Measurements from ENCODE around the gene MADD. TPM values are rescaled to one million over a fixed set of nuclear protein-coding genes. Genes with fewer than 3 reads are reported as not detected.

MADD gene
- total and polyA plus RNA-seq, 10 of the 15 experiments (the other 5 are each of a cell fraction or from before 2014, with no cell fraction given) = 0.47 to 35.4 (median 17.6) TPM

GRCh38 chr11:47375020-47375419 is 105.1 kb downstream of the MADD start:
- Histone ChIP-seq H3K9me3 (replicated peaks; ENCODE audit: control insufficient read depth, insufficient read depth, low read length) (no peaks in the 10 kb centered on the region), H3K9ac (ENCODE audit: control insufficient read depth, insufficient read depth, low read length) (no peak overlapping the region; the same call in 1 of the 2 replicates), H3K4me3 (no peak overlapping the region; the same call in 1 of the 2 replicates), H2AFZ (ENCODE audit: control insufficient read depth, low read depth, low read length) (no peak overlapping the region), H3K27ac (ENCODE audit: control insufficient read depth, insufficient read depth) (no peak overlapping the region), H3K4me2 (ENCODE audit: control insufficient read depth, insufficient read depth) (no peak overlapping the region), H3K27me3 (replicated peaks in 1 of 2; ENCODE audit: control insufficient read depth in 2 of 2, insufficient read depth in 2 of 2, low read length in 1 of 2) (no peaks in the 10 kb centered on the region), H3K36me3 (ENCODE audit: control insufficient read depth in 2 of 2, insufficient read depth in 2 of 2, low read length in 1 of 2) (peaks cover 2 to 5% of the 10 kb centered on the region in 2 experiments; a peak in 3 of 4 replicates), H4K20me1 (ENCODE audit: control insufficient read depth, insufficient read depth) (no peaks in the 10 kb centered on the region), H3K4me1 (ENCODE audit: control insufficient read depth, insufficient read depth, low read length) (peaks cover 21% of the 10 kb centered on the region), H3K79me2 (ENCODE audit: control insufficient read depth, insufficient read depth, low read length) (peaks cover 41% of the 10 kb centered on the region)
- DNase-seq (ENCODE audit: low read depth, low spot score) (no peak), FAIRE-seq (no peak), ATAC-seq (no peak)
- intact Hi-C loops (cut with micrococcal nuclease; ENCODE audit: unreplicated experiment) (loop anchor here (5.0 to 10.0 kb wide), 3 partner anchors 77 to 480 kb away; partner anchors contain the start of gene FNBP4), in situ Hi-C loops (cut with MboI) (no loop called here)
- no peak for TF ChIP-seq MAX (IDR thresholded peaks at IDR 0.05; ENCODE audit: low read depth, low read length)
- no peak for TF ChIP-seq KAT2A (conservative IDR thresholded peaks at IDR 0.05; ENCODE audit: control insufficient read depth, low read depth, low read length)
- TF ChIP-seq CREM (IDR thresholded peaks at IDR 0.05; ENCODE audit: low read depth) = no peak
- no peak for TF ChIP-seq ZBED1 (IDR thresholded peaks at IDR 0.05; ENCODE audit: borderline replicate concordance)
- no peak for TF ChIP-seq RBBP5 (conservative IDR thresholded peaks at IDR 0.05)
- TF ChIP-seq IKZF2 (IDR thresholded peaks at IDR 0.05) = no peak
- no peak for TF ChIP-seq WRNIP1 (IDR thresholded peaks at IDR 0.05; ENCODE audit: borderline replicate concordance, low read depth, low read length)
- RAD21 ChIA-PET (ENCODE audit: unreplicated experiment) = interaction anchor here (1.2 to 2.8 kb wide), 6 partner anchors 16 to 80 kb away, joined by 6 to 24 read pairs (median 16); partner anchors contain the start of gene SLC39A13
- SMC1A ChIA-PET (ENCODE audit: uncharacterized antibody, unreplicated experiment) = interaction anchor here (0.9 to 3.7 kb wide), 9 partner anchors 18 to 242 kb away, joined by 3 to 35 read pairs (median 15); partner anchors contain the start of gene SLC39A13
- 91% methylated on average over 8 of the region's 8 CpGs for WGBS (ENCODE audit: insufficient coverage, insufficient replicate concordance, low lambda C conversion rate, missing lambda C conversion rate)
- POLR2A ChIA-PET = interaction anchor here (1.1 to 3.7 kb wide), 4 partner anchors 13 to 33 kb away, joined by 4 to 21 read pairs (median 10); partner anchors contain the start of gene SLC39A13
- BruUV-seq (replicated peaks) = TSS peak; percentile 16
- CTCF ChIA-PET = interaction anchor here (0.9 to 8.6 kb wide), 12 partner anchors 11 to 116 kb away, joined by 3 to 161 read pairs (median 11); partner anchors contain the start of gene SLC39A13

Data from GM12878 (cell line).